Measurements from ENCODE around the gene NOXO1.
A peak's percentile ranks its signal among the peaks of the same experiment; 100 is the strongest.

NOXO1 gene, protein sequence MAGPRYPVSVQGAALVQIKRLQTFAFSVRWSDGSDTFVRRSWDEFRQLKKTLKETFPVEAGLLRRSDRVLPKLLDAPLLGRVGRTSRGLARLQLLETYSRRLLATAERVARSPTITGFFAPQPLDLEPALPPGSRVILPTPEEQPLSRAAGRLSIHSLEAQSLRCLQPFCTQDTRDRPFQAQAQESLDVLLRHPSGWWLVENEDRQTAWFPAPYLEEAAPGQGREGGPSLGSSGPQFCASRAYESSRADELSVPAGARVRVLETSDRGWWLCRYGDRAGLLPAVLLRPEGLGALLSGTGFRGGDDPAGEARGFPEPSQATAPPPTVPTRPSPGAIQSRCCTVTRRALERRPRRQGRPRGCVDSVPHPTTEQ

DNA sequence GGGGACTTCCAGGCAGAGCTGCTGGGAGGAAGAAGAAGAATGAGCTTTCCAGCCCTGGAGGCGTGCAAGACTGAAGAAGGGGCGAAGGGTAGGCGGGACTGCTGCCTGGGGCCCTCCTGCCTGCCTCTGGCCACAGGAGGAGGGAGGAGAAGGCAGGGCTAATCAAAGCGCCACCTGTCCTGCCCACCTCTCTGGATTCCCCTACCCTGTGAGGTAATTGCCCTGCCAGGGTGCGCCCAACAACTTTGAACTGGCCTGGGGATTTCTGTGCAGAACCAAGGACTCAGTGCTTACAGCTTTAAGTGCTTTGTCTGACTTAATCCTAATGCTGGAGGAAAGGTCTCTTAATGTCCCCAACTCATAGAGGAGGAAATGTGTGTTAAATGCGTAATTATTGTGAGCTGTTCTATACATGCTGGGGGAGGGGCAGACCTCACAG, at the start of gene NOXO1:
Gene NOXO1, minus strand, starts transcription at position 72 of the 439 bp plus-strand sequence. CDS start 290 bp downstream, outside the sequence.
- ATAC-seq (ENCODE audit: low read depth) (peak; percentile 53), DNase-seq (ENCODE audit: low spot score in 2 of 2) (no peak)
- Mint-ChIP-seq H3K36me3 (peaks cover 16% of the 10 kb centered on the region), H3K27ac (peak within 1 kb of the TSS; percentile 15), H3K4me1 (peaks cover 13% of the 10 kb centered on the region), H3K9me3 (no peaks in the 10 kb centered on the region), H3K4me3 (peak within 1 kb of the TSS; percentile 14), H3K27me3 (peaks cover 11% of the 10 kb centered on the region)

DNA sequence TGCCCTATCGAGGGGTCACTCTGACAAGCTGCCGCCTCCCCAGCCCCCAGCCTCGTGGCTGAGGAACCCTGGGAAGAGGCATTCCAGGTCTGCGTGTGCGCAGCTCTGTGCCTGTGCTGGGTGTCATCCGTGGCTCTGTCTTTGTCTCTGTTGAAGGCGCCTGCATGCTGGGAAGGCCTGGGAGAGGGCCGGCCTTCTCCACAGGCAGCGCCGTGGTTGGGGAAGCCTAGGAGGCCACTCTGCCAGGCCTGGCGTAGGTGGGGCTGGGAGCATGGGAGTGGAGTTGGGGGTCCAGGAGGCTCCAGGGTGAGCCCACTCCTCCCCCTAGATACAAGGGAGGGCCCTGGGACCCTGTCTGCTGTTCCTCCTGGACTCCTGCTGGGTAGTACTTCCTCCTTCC, 48.8 kb upstream of the NOXO1 start:
- no peak for DNase-seq (ENCODE audit: low spot score in 2 of 2)
- Mint-ChIP-seq H3K27me3 (peaks cover 18% of the 10 kb centered on the region), H3K36me3 (no peaks in the 10 kb centered on the region), H3K4me1 (peaks cover 5% of the 10 kb centered on the region), H3K27ac (no peak overlapping the region), H3K9me3 (no peaks in the 10 kb centered on the region), H3K4me3 (no peak overlapping the region)
- ATAC-seq (ENCODE audit: low read depth) = no peak

DNA sequence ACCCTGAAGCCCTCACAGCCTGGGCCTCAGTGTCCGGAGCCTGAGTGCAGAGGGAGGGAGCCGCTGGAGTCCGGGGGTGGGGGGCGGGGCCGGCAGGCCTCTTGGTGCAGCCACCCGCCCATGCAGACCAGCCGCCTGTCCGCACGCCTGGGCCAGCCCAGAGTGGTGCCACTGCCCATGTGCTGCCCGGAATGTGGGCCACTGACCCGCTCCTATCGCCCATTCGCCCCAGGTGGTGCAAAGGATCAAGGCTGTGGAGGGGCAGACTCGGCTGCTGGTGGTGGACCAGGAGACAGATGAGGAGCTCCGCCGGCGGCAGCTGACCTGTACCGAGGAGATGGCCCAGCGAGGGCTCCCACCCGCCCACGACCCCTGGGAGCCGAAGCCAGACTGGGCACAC, 48.1 kb upstream of the NOXO1 start:
- Mint-ChIP-seq H3K4me3 (no peak overlapping the region), H3K9me3 (no peaks in the 10 kb centered on the region), H3K4me1 (peaks cover 7% of the 10 kb centered on the region), H3K36me3 (no peaks in the 10 kb centered on the region), H3K27ac (no peak overlapping the region), H3K27me3 (peaks cover 17% of the 10 kb centered on the region)
- no peak for ATAC-seq (ENCODE audit: low read depth)
- DNase-seq (ENCODE audit: low spot score in 2 of 2) = no peak

DNA sequence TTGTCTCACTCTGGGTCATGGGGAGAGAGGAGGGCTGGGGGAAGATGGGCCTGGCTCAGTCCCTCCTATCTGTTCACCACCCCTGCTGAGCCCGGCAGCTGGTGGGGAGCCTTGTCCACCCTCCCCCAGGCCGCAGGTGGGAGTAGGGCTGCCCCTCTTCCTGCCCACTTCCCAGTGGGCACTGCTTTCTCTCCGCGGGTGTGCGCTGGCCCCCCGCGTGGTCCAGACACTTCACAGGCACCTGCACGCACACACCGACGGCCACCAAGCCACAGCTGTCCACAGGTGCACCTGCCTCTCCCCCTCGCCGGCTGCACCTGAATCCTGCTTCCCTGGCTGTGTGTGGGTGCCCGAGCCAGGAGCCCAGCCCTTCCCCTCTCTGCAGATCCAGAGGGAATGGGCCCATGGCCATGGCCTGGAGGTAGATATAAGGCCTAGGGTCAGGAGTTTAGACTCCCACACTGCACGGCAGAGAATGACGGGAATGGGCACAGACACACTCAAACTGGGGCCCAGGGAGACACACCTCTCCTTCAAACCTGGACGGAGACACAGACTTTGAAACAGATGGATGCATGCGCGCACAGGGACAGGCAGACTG, 47.5 kb upstream of the NOXO1 start:
- Mint-ChIP-seq H3K36me3 (no peaks in the 10 kb centered on the region), H3K4me1 (peaks cover 9% of the 10 kb centered on the region), H3K4me3 (no peak overlapping the region), H3K27me3 (peaks cover 14% of the 10 kb centered on the region), H3K9me3 (no peaks in the 10 kb centered on the region), H3K27ac (no peak overlapping the region)
- no peak for ATAC-seq (ENCODE audit: low read depth)
- DNase-seq (ENCODE audit: low spot score in 2 of 2) = no peak

DNA sequence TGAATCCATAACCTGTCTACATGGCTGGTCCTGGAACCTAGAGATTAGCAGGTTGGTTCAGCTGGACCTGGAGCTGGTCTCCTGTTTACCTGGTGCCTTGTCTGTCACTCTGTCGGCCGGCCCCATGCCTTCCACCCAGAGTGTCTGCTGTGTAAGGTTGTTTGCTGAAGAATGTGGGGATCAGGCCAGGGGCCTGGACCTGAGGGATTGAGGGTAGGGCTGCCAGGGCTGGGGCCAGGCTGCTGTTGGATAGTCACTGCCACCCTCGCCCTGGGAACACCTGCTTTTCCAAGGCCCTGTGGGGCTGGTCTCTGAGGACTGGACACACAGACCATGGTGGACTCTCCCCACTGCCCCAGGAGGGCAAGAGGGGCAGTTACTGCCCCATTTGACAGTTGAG, 46.9 kb upstream of the NOXO1 start:
- DNase-seq (ENCODE audit: low spot score in 2 of 2) = no peak
- Mint-ChIP-seq H3K27me3 (peaks cover 14% of the 10 kb centered on the region), H3K4me1 (peaks cover 11% of the 10 kb centered on the region), H3K27ac (no peak overlapping the region), H3K4me3 (no peak overlapping the region), H3K36me3 (no peaks in the 10 kb centered on the region), H3K9me3 (no peaks in the 10 kb centered on the region)
- ATAC-seq (ENCODE audit: low read depth) = no peak

DNA sequence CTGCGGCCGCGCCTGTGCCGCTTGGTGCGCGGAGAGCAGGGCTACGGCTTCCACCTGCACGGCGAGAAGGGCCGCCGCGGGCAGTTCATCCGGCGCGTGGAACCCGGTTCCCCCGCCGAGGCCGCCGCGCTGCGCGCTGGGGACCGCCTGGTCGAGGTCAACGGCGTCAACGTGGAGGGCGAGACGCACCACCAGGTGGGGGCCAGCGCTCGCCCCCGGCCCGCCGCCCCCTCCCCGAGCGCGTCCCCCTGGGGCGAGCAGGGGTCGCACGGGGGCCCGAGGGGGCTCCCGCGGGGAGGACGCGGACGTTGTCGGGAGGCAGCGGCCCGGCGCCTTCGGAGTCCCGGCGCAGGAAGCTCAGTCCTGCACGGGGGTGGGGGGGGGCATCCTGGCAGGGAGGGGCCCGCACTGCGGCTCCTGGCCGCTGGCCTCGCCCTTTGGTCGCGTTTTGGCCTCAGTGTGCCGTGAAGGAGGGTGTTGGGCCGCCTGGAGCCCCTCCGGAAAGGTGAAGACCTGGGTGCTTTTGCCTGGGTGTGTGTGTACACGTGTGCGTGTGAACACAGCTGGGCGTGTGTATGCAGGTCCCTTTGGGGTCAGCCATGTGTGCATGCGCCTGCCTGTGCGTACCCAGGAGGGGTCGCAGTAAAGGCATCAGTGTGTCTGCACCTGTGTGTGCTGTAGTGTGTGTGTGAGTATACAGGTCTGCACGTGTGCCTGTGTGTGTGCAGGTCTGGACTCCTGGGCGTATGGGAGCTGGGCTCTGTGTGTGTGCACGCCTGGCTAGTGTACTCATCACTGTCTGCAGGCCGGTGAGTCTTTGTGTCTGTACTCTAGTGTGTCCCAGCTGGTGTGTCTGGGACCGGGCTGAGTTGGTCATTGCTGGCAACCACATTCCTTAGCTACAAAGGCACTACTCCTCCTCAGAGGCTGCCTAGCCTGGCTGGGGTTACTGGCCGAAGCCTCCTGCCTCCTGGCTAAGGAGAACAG, 46.0 kb upstream of the NOXO1 start:
- H3K4me1 Mint-ChIP-seq = peaks cover 17% of the 10 kb centered on the region
- H3K27me3 Mint-ChIP-seq = peaks cover 16% of the 10 kb centered on the region
- H3K27ac Mint-ChIP-seq = no peak overlapping the region
- DNase-seq (ENCODE audit: low spot score in 2 of 2) = no peak
- ATAC-seq (ENCODE audit: low read depth) = peak; percentile 34
- H3K4me3 Mint-ChIP-seq = peak overlapping the region; percentile 49
- H3K36me3 Mint-ChIP-seq = no peaks in the 10 kb centered on the region
- no peaks in the 10 kb centered on the region for H3K9me3 Mint-ChIP-seq

DNA sequence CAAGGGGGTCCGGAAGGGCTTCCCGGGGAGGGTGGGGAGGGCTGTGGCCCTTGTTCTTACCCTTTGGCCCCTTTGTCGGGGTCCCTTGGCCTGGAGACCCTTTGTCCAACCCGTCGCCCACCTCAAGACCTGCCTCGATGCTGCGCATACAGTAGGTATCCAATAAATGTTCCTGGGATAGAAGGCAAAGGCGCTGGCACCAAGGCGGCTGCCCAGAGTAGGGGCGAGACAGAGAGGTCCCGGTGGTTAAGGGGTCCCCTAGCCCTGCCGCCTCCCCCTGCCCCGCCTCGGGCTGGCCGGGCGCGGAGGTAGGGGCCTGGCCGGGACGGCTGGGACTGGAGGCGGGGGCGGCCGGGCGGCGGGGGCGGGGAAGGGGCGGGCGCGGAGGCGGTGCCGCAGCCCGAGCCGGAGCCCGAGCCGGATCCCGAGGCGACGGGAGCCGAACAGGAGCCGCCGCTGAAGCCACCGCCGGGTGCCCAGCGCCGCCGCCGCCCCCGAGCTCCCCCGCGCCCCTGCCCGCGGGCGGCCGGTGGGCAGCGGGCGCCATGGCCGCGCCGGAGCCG, 45.3 kb upstream of the NOXO1 start, which contains the start of gene NHERF2:
Gene NHERF2, plus strand, starts transcription at position 442 of the 563 bp plus-strand sequence. Its CDS starts 104 bp downstream, at position 546.
- Mint-ChIP-seq H3K27ac (no peak within 1 kb of the TSS), H3K4me3 (peak within 1 kb of the TSS; percentile 77), H3K27me3 (peaks cover 17% of the 10 kb centered on the region), H3K4me1 (peaks cover 17% of the 10 kb centered on the region), H3K9me3 (no peaks in the 10 kb centered on the region), H3K36me3 (no peaks in the 10 kb centered on the region)
- ATAC-seq (ENCODE audit: low read depth) (no peak), DNase-seq (ENCODE audit: low spot score in 2 of 2) (no peak)

DNA sequence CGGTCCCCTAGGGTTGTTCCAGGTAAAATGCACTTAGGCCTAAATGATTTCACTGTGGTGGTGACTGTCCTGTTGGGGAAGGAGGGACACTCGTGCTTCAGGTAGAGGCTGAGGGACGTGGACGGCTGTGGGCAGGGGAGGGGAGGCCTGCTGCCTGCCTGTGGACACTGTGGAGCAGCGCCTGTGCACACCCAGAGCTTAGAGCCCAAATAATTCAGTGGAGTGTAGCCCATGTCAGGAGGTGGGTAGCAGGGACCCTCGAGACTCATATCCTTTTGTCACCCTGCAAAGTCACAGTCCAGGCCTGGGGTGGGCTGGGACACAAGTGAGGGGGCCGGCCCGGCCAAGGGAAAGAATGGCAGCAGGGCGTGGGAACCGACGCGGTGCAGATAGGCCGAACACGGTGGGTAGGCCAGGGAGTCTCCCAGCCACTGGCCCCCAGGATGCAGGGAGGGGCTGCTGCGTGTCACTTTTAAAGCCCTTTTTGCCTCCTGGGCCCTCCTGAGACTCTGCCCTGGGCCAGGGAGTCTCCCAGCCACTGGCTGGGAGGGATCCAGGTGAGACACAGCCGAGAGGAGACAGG, 44.7 kb upstream of the NOXO1 start:
- peaks cover 20% of the 10 kb centered on the region for H3K27me3 Mint-ChIP-seq
- no peaks in the 10 kb centered on the region for H3K36me3 Mint-ChIP-seq
- no peak overlapping the region for H3K27ac Mint-ChIP-seq
- H3K4me3 Mint-ChIP-seq = peak overlapping the region; percentile 77
- peaks cover 17% of the 10 kb centered on the region for H3K4me1 Mint-ChIP-seq
- no peaks in the 10 kb centered on the region for H3K9me3 Mint-ChIP-seq
- ATAC-seq (ENCODE audit: low read depth) (no peak), DNase-seq (ENCODE audit: low spot score in 2 of 2) (no peak)

DNA sequence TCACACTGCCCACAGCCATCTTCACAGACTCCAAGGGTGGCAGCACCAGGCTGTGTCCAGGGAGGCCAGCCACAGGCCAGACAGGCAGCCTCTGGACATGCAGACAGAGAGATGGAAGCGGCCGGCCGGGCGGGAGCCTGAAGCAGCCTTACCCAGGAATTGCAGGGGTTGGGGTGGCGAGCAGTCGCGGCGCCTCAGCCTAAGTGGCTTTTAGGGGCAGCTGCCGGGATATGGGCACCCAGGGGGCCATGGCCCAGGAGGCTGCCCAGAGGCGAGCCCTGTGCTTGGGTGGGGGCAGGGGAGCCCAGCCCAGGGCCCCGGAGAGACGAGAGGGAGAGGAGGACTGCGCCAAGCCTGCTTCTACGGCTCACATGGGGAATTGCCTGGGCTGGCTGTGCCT, 44.0 kb upstream of the NOXO1 start:
- ATAC-seq (ENCODE audit: low read depth) (no peak), DNase-seq (ENCODE audit: low spot score in 2 of 2) (no peak)
- H3K36me3 Mint-ChIP-seq = no peaks in the 10 kb centered on the region
- peaks cover 21% of the 10 kb centered on the region for H3K27me3 Mint-ChIP-seq
- H3K4me1 Mint-ChIP-seq = peaks cover 17% of the 10 kb centered on the region
- no peaks in the 10 kb centered on the region for H3K9me3 Mint-ChIP-seq
- H3K27ac Mint-ChIP-seq = no peak overlapping the region
- H3K4me3 Mint-ChIP-seq = peak overlapping the region; percentile 44

DNA sequence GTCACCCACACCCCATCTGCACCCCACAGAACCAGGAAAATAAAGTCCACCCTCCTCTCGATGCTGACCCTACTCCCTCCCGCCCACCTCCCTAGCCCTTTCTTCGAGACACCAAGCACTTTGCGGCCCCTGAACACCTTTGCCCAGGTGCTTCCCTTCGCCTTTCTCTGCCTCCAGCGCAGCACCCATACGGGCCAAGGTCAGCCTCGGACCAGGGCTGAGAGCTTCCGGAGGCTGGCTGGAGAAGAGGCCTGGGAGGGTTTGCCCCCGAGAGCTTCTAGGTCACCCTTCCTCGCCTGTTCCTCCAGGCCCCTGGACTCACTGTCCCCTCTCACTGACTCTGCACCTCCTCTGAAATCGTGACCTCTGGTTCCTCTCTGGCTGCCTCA, 42.8 kb upstream of the NOXO1 start:
- no peaks in the 10 kb centered on the region for H3K36me3 Mint-ChIP-seq
- no peaks in the 10 kb centered on the region for H3K9me3 Mint-ChIP-seq
- peaks cover 17% of the 10 kb centered on the region for H3K4me1 Mint-ChIP-seq
- DNase-seq (ENCODE audit: low spot score in 2 of 2) (no peak), ATAC-seq (ENCODE audit: low read depth) (no peak)
- H3K27ac Mint-ChIP-seq = no peak overlapping the region
- H3K4me3 Mint-ChIP-seq = peak overlapping the region; percentile 9
- peaks cover 20% of the 10 kb centered on the region for H3K27me3 Mint-ChIP-seq

DNA sequence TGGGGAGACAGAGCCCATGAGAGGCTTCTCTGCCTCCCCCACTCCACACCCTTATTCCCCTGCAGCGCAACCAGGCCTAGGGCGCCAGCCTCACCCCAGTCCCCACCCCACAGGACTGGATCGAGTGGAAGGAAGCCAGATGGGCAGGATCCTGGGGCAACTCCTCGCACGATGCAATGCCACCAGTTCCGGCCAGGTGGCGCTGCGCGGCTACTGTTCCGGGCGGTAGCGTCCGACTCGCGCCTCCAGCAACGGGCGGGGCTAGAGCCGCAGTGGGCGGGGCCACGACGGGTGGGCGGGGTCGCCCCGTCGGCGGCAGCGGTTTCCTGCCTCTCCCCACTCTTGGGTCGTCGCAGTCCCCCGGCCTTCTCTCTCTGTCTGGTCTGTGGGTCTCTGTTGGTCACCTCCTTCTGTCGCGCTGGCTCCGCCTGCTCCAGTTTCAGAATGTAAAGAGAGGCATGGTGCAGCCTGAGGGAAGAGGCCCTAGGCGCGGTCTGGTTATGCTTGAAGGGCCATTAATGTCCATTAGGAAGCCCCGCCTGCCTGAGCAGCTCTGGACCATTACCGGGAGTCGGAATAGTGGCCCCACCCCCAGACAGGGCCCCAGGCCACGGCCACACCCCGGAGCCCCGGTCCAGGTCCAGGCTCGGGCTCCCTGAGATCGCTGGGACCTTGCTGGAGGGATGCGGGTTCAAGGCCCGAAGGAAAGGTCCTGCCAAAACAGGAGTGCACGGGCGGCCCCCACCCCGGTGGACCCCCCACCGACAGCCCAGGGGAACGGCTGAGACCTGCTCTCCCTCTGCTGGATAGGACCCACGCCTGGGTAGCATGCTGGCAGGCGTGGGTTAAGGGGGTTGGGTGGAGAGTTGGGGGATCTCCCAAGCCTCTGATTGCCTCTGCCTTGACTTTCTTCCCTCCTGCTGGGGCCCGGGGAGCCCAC, 42.1 kb upstream of the NOXO1 start:
- Mint-ChIP-seq H3K27ac (peak overlapping the region; percentile 15), H3K4me3 (peak overlapping the region; percentile 79), H3K4me1 (peaks cover 17% of the 10 kb centered on the region), H3K36me3 (no peaks in the 10 kb centered on the region), H3K27me3 (peaks cover 22% of the 10 kb centered on the region), H3K9me3 (no peaks in the 10 kb centered on the region)
- ATAC-seq (ENCODE audit: low read depth) (peak; percentile 81), DNase-seq (ENCODE audit: low spot score in 2 of 2) (peak; percentile 96 to 98)

DNA sequence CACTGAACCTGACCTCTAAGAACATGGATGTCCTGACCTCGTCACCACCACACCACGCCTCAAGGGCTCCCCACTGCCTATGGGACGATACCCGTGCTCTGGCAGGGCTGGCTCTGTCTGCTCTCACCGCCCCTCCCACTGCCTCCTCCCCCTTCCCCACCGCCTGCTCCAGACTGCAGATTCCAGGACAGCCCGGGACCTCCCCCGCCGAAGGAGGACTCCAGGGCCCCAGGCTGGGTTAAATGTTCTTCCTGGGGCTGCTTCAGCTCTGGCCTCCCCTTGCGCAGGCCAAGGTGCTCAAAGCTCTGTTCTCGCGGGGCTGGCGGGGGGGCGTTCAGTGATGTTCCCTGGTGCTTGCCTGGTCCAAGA, 41.4 kb upstream of the NOXO1 start:
- Mint-ChIP-seq H3K36me3 (no peaks in the 10 kb centered on the region), H3K4me3 (peak overlapping the region; percentile 79), H3K9me3 (no peaks in the 10 kb centered on the region), H3K4me1 (peaks cover 17% of the 10 kb centered on the region), H3K27me3 (peaks cover 24% of the 10 kb centered on the region), H3K27ac (peak overlapping the region; percentile 15)
- ATAC-seq (ENCODE audit: low read depth) = peak; percentile 18
- no peak for DNase-seq (ENCODE audit: low spot score in 2 of 2)
